ENCODE measurements around the gene BICD1. TPM values are rescaled to one million over a fixed set of nuclear protein-coding genes. Genes with fewer than 3 reads are reported as not detected.

Gene BICD1
- total RNA-seq, 2 experiments from 2014 or later: 12.5 to 15.9 TPM

DNA sequence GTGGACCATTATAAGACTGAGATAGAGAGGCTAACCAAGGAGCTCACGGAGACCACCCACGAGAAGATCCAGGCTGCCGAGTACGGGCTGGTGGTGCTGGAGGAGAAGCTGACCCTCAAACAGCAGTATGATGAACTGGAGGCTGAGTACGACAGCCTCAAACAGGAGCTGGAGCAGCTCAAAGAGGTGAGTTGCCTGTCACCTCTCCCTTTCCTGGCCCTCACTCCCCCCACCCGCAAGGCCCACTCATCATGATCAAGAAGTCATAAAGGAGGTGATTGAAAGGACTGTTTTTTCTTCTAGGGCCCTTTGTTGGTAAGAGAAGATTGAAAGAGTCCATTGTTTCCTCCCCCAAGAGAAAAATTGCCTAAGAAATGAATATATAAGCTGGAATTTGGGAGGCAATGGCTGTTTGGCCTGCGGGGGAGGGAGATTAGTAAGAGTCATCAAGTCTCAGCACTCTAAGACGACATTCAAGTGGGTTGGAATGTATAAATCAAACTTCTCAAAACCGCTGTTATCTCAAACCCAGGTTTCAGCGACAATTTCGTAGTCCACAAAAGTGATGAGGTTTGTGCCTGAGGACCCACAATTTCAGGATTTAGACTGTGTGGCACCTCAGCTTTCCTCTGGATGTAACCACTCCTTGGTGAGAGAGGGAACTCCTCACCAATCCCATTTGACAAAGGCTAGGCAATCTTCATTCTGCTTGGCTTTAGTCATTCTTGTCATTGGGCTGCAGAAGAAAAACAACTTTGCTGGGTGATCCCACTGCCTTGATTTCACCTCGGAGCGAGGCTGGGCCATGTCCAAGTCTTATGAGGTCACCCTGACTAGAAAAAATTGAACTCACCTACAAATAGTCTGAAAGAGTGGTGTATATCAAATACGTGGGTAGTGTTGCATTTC, 966 bp downstream of the BICD1 start:
- CTCF ChIA-PET: interaction anchor here (0.6 to 3.0 kb wide), 9 partner anchors 13 to 455 kb away, joined by 3 to 16 read pairs (median 4); no protein-coding TSS in a partner anchor

DNA sequence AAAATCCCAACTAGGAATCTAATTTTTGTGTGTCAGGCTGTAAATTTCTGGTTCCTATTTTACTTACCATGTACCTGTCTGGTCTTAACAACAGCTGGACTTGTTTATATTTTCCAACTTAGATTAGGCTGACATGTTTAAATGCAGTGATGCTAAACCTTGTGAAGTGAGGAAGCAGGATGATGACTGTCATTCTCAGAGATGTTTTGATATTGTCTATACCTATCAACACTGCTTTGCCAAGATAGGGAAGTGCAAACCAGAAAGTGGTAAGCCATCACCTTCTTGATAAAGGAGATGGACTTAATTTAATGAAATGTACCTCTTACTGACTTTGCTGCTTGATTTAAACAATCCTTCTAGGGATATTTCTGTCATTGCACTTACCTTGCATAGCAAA, 2.1 kb downstream of the BICD1 start:
- ChIA-PET CTCF (no interaction called here), POLR2A (no interaction called here)
- Mint-ChIP-seq H3K9me3 (no peaks in the 10 kb centered on the region), H3K4me1 (peaks cover 32% of the 10 kb centered on the region), H3K36me3 (ENCODE audit: low read depth) (peaks cover 8% of the 10 kb centered on the region), H3K4me3 (peak overlapping the region; percentile 60), H3K27me3 (peaks cover 8% of the 10 kb centered on the region), H3K27ac (no peak overlapping the region)
- no peak for DNase-seq

More for the DNA sequence above, 966 bp downstream of the BICD1 start:
- Mint-ChIP-seq H3K4me3 (peak overlapping the region; percentile 81), H3K36me3 (ENCODE audit: low read depth) (peaks cover 6% of the 10 kb centered on the region), H3K4me1 (peaks cover 32% of the 10 kb centered on the region), H3K9me3 (no peaks in the 10 kb centered on the region), H3K27ac (peak overlapping the region; percentile 79), H3K27me3 (peaks cover 8% of the 10 kb centered on the region)
- peak; percentile 22 for DNase-seq
- POLR2A ChIA-PET: interaction anchor here (0.9 to 1.9 kb wide), 5 partner anchors 12 to 374 kb away, joined by 3 to 10 read pairs (median 5); no protein-coding TSS in a partner anchor

DNA sequence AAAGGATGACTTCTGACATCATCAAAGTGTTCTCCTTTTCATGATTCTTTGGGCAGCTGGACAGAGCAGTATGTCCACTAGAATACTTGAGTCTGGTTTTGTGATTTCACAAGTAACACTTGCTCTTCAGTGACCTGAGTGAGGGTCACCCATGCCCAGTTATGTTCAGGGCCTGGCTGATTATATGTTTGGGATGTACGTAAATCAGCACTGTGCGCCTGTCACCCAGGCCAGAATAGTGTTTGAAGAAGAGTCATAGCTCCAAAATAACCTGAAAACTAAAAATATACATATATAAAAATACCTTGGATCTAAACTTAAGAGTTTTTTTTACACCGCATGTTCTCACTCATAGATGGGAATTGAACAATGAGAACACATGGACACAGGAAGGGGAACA, 3.8 kb downstream of the BICD1 start:
- ChIA-PET POLR2A (no interaction called here), CTCF (no interaction called here)
- peaks cover 34% of the 10 kb centered on the region for H3K4me1 Mint-ChIP-seq
- no peak overlapping the region for H3K27ac Mint-ChIP-seq
- H3K27me3 Mint-ChIP-seq: peaks cover 3% of the 10 kb centered on the region
- no peak overlapping the region for H3K4me3 Mint-ChIP-seq
- no peak for DNase-seq
- peaks cover 8% of the 10 kb centered on the region for H3K36me3 Mint-ChIP-seq (ENCODE audit: low read depth)
- no peaks in the 10 kb centered on the region for H3K9me3 Mint-ChIP-seq

DNA sequence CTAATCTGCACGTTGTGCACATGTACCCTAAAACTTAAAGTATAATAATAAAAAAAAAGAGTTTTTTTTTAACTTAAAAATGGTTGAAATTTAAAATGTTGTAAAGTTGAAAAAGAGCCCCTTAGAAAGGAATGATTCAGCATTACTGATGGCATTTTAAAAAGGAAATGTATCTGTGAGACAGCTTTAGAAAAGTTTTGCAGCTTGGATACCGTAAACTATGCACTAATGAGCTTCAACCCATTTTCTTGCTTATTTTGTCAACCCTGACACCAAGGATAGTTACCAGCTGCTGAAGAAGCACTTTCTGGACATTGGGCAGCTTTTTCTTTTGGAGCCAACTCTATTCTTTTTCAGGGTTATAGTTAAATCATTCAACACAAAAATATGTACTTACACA, 4.3 kb downstream of the BICD1 start:
- CTCF ChIA-PET: no interaction called here
- POLR2A ChIA-PET: no interaction called here

DNA sequence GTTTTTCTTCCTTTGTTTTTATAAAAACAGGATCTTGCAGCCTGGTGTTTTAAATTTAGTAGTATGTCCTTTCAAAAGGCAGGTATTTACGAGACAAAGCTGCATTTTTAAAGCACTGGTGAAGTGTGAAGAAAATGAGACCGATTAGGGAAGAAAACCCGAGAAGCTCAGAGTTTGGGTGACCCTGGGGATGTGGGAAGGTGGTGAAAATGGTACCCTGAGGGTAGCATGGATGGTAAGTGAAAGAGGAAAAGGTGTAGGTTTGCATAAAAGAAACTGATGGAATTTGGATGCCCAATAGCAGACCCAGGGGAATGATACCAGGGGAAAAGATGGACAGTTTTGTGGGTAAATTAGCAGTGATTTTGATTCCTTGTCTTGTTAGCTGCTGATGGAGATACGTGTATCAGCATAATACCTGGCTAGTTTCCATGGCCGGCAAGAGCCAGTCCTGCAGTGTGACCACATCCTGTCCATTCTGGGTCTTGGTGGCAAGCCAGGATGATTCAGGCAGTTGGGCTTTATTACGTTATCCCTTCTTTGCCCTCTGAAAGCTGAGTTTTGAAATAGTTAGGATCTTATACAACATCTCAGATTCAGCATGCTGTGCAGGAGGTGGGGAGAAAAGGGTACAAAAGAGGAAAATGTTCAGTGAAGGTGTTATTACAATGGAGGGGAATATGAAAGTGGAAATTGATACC, 8.9 kb downstream of the BICD1 start:
- no peak for DNase-seq
- peaks cover 18% of the 10 kb centered on the region for H3K4me1 Mint-ChIP-seq
- H3K27me3 Mint-ChIP-seq: no peaks in the 10 kb centered on the region
- ChIA-PET POLR2A (no interaction called here), CTCF (interaction anchor here (0.6 kb wide), 1 partner anchor 378 kb away, joined by 3 read pairs; no protein-coding TSS in a partner anchor)
- H3K9me3 Mint-ChIP-seq: no peaks in the 10 kb centered on the region
- H3K36me3 Mint-ChIP-seq (ENCODE audit: low read depth): peaks cover 10% of the 10 kb centered on the region
- H3K27ac Mint-ChIP-seq: no peak overlapping the region
- H3K4me3 Mint-ChIP-seq: no peak overlapping the region

More for the DNA sequence above, 4.3 kb downstream of the BICD1 start:
- no peak for DNase-seq
- no peak overlapping the region for H3K4me3 Mint-ChIP-seq
- H3K4me1 Mint-ChIP-seq: peaks cover 33% of the 10 kb centered on the region
- H3K27me3 Mint-ChIP-seq: no peaks in the 10 kb centered on the region
- H3K27ac Mint-ChIP-seq: no peak overlapping the region
- peaks cover 8% of the 10 kb centered on the region for H3K36me3 Mint-ChIP-seq (ENCODE audit: low read depth)
- H3K9me3 Mint-ChIP-seq: no peaks in the 10 kb centered on the region

DNA sequence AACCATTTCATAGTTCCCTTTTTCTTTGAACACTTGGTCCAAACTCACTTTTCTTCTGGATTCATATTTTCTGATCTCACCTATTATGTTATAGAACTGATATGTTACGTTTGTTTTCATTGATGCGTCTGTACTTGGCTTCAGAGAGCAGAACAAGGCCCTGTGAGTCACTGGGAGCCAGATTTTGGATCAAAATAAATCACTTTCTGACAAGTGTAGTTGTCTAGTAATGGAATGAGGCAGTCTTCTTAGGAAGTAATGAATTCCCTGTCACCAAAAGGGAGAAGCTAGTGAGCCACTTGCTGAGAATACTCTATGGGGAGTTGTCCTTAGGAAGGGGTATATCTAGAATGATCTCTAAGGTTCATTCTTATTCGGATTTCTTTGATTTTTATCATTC, 10.2 kb downstream of the BICD1 start:
- Mint-ChIP-seq H3K9me3 (no peaks in the 10 kb centered on the region), H3K4me3 (no peak overlapping the region), H3K27me3 (no peaks in the 10 kb centered on the region), H3K27ac (no peak overlapping the region), H3K4me1 (peaks cover 19% of the 10 kb centered on the region), H3K36me3 (ENCODE audit: low read depth) (peaks cover 11% of the 10 kb centered on the region)
- CTCF ChIA-PET: no interaction called here
- POLR2A ChIA-PET: no interaction called here
- DNase-seq: no peak

DNA sequence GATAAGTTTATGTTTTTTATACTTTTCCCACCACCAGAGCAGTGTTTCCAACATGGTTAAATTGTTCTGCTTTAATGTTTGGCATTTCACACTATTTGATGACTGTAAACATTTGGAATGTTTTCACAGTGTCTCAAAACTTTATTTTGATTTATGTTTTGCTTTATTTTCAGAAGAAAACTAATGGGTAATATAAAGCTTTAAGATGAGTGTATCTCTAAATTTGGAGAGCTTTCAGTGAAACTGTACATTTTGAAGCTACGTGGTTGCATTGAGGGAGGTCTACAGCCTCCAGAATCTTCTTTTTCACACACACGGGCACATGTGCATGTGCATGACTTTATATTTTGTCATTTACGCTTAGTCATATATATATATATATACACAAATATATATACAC, 10.7 kb downstream of the BICD1 start:
- Mint-ChIP-seq H3K4me1 (peaks cover 19% of the 10 kb centered on the region), H3K36me3 (ENCODE audit: low read depth) (peaks cover 10% of the 10 kb centered on the region), H3K27me3 (no peaks in the 10 kb centered on the region), H3K9me3 (no peaks in the 10 kb centered on the region), H3K4me3 (no peak overlapping the region), H3K27ac (no peak overlapping the region)
- POLR2A ChIA-PET: no interaction called here
- no peak for DNase-seq
- CTCF ChIA-PET: no interaction called here

DNA sequence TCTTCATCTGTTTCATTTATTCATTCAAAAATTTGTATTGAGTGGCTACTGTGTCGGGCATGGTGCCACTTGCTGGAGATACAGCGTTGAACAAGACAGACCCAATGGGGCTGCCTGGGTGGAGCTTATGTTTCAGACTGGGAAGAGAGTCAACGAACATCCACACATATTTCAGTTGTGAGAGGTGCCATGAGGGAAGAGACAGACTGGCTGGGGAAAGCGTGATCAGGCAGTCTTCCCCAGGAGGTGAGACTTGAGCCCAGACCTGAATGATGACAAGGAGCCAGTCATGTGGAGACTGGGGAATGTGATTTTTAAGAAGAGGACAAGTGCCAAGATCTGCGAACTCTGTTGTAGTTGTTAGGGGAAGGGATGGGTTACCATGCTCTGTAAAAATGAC, 12.2 kb downstream of the BICD1 start:
- no peak overlapping the region for H3K4me3 Mint-ChIP-seq
- DNase-seq: no peak

DNA sequence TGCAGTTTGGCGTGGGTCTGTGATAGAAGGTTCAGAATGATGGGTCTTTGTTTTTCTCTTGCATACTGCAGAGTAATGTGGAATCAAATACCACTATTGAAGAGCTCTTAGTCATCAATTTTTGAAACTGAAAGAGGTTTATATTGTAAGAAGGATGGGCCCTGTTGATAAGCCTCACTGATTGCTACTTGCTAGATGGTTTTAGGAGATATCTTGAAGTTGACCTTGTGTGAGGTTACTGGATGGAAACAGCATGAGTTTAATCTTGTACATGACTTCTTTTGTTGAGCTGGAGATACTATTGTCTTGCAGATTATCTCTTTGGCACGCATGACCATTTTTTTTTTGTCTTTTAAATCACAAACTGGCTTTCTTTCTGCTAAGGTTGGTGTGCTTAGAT, 13.8 kb downstream of the BICD1 start:
- Mint-ChIP-seq H3K27ac (peak overlapping the region; percentile 3), H3K9me3 (no peaks in the 10 kb centered on the region), H3K4me3 (no peak overlapping the region), H3K27me3 (no peaks in the 10 kb centered on the region), H3K4me1 (peaks cover 23% of the 10 kb centered on the region), H3K36me3 (ENCODE audit: low read depth) (peaks cover 6% of the 10 kb centered on the region)
- CTCF ChIA-PET: interaction anchor here (0.9 to 1.8 kb wide), 3 partner anchors 13 to 467 kb away, joined by 3 to 6 read pairs (median 6); partner anchors contain the start of gene BICD1
- POLR2A ChIA-PET: interaction anchor here (1.6 kb wide), 1 partner anchor 160 kb away, joined by 3 read pairs; no protein-coding TSS in a partner anchor
- no peak for DNase-seq

More for the DNA sequence above, 12.2 kb downstream of the BICD1 start:
- Mint-ChIP-seq H3K4me1 (peaks cover 19% of the 10 kb centered on the region), H3K9me3 (no peaks in the 10 kb centered on the region), H3K27ac (no peak overlapping the region), H3K27me3 (no peaks in the 10 kb centered on the region), H3K36me3 (ENCODE audit: low read depth) (peaks cover 6% of the 10 kb centered on the region)
- ChIA-PET CTCF (no interaction called here), POLR2A (no interaction called here)

DNA sequence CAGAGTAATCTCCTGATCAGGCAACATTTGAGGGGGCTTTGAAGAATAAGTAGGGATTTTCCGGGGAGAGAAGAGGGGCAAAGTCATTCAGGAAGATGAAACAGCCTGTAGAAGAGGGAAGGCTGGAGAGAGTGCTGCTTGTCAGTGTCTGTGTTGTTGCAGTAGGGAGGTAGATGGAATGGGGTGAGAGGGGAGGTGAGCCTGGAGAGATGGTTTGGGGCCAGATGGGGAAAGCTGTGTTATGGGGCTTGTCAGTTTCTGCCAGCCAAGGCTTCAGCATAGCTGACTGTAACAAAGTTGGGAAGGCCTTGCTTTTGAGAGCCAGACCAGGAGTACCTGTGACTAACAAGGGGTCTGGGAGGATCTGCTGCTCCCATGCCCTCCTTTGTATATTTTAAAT, 18.0 kb downstream of the BICD1 start:
- Mint-ChIP-seq H3K27ac (no peak overlapping the region), H3K4me3 (no peak overlapping the region), H3K4me1 (peaks cover 17% of the 10 kb centered on the region), H3K36me3 (ENCODE audit: low read depth) (peaks cover 4% of the 10 kb centered on the region), H3K9me3 (no peaks in the 10 kb centered on the region), H3K27me3 (no peaks in the 10 kb centered on the region)
- ChIA-PET POLR2A (interaction anchor here (1.1 to 1.6 kb wide), 2 partner anchors 10 to 17 kb away, joined by 4 to 8 read pairs; partner anchors contain the start of gene BICD1), CTCF (interaction anchor here (1.2 kb wide), 1 partner anchor 9 kb away, joined by 3 read pairs; no protein-coding TSS in a partner anchor)
- no peak for DNase-seq

DNA sequence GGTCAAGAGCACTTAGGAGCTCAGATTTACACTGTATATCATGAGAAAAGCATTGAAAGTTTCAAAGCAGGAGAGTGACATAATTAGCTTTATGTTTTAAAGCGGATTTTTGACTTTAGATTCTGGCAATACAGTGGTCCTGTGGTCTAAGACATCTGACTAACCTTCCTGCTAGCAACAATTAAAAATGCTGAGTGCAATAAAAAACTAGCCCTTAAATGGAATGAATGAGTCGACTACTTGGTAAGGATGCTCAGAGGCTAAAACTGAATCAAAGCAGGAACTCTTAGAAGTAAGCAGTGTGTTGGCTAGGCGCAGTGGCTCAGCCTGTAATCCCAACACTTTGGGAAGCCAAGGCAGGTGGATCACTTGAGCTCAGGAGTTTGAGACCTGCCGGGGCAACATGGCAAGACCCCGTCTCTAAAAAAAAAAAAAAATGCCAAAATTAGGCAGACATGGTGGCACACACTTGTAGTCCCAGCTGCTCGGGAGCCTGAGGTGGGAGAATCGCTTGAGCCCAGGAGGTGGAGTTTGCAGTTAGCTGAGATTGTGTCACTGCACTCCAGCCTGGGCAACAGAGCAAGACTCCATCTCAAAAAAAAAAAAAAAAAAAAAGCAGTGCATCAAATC, 18.9 kb downstream of the BICD1 start:
- CTCF ChIA-PET: interaction anchor here (1.2 kb wide), 1 partner anchor 8 kb away, joined by 3 read pairs; no protein-coding TSS in a partner anchor
- Mint-ChIP-seq H3K4me1 (peaks cover 10% of the 10 kb centered on the region), H3K27me3 (no peaks in the 10 kb centered on the region), H3K27ac (no peak overlapping the region), H3K4me3 (no peak overlapping the region), H3K9me3 (no peaks in the 10 kb centered on the region), H3K36me3 (ENCODE audit: low read depth) (peaks cover 1% of the 10 kb centered on the region)
- DNase-seq: no peak
- POLR2A ChIA-PET: interaction anchor here (0.7 to 1.6 kb wide), 3 partner anchors 9 to 465 kb away, joined by 3 to 8 read pairs (median 4); partner anchors contain the start of gene BICD1

DNA sequence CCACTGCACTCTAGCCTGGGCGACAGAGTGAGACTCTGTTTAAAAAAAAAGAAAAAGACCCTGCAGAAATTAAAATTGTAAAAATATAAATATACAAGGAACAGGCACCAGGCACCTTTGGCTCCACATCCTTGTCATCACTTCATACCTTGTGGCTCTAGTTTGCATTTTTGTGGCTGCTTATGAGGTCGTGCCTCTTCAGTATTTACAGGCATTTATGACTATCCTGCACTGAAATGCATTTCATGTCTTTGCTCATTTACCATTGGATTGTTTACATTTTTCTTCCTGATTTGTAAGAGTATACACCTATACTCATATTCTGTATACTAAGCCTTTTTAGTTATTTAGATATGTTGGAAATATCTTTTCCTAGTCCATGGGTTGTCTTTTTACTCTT, 20.1 kb downstream of the BICD1 start:
- POLR2A ChIA-PET: no interaction called here
- no peaks in the 10 kb centered on the region for H3K9me3 Mint-ChIP-seq
- no peaks in the 10 kb centered on the region for H3K36me3 Mint-ChIP-seq (ENCODE audit: low read depth)

DNA sequence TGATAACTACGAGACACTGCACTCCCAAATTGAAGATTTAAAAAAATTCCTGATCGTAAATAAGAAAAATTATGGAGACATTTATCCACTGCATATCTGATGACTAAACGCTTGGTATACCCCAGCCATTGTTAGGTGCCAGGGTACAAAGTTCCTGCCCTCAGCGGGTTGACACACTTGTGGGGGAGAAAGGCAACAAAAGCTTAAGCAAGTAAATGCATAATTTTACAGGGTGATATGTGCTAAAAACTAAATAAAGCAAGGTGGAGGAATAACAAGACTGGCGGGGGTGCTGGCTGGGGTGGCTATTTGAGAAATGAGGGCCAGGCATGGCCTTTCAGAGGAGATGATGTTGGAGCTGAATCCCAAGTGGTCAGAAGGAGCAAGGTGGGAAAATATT, 25.0 kb downstream of the BICD1 start:
- no peaks in the 10 kb centered on the region for H3K36me3 Mint-ChIP-seq (ENCODE audit: low read depth)
- H3K9me3 Mint-ChIP-seq: no peaks in the 10 kb centered on the region
- no peak overlapping the region for H3K27ac Mint-ChIP-seq
- peaks cover 16% of the 10 kb centered on the region for H3K27me3 Mint-ChIP-seq
- CTCF ChIA-PET: no interaction called here
- peaks cover 19% of the 10 kb centered on the region for H3K4me1 Mint-ChIP-seq
- H3K4me3 Mint-ChIP-seq: no peak overlapping the region
- no peak for DNase-seq
- POLR2A ChIA-PET: no interaction called here

More for the DNA sequence above, 20.1 kb downstream of the BICD1 start:
- H3K27ac Mint-ChIP-seq: no peak overlapping the region
- H3K27me3 Mint-ChIP-seq: peaks cover 2% of the 10 kb centered on the region
- no peak overlapping the region for H3K4me3 Mint-ChIP-seq
- DNase-seq: no peak
- H3K4me1 Mint-ChIP-seq: peaks cover 9% of the 10 kb centered on the region
- CTCF ChIA-PET: no interaction called here

Measured in activated CD4-positive, alpha-beta memory T cell treated with anti-CD3 and anti-CD28 coated beads, Interleukin-2, amount 10 ng/mL, durations not matched to agents 7 days and 5 days (primary cell).